GM19467 (cell line): ENCODE data around the gene TRIM54.
"Not testable (repeated sequence)": the region's sequence is repeated elsewhere in the genome, so short reads cannot be mapped to it uniquely, and the experiment has no call there.

Source experiments
- ATAC-seq: cut with Tn5 transposase; IDR thresholded peaks from one replicate; pipeline ENCODE4 v1.9.1; 2021; ENCODE audit warnings: mild to moderate bottlenecking, moderate library complexity; ENCODE audit not compliant: unreplicated experiment

TRIM54 gene

DNA sequence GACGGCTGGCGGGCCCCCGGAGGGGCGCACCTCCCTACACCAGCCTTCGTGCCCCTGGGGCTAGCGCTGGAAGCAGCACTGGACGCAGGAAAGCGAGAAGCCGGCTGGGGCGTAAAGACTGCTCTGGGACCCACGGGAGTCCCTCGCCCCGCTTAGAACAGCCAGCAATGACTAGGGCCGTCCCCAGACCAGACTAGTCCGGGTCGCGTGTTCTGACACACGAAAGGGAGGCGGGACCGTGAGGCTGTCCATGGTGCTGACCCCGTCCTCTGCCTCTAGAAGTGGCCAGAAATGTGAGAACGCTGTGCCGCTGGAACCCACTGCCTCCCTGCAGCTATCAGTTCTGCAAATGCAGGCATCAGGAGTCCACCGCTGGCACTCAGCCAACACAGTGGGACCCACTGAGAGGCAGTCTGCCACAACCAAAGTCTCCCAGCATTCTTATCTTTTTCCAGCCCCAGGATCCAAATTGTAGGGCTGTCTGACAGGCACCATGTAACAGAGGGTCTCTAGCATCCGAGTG lies 26.2 kb downstream of the TRIM54 start, which contains the start of gene UCN:
UCN (minus strand) TSS at position 87 of the 523 bp plus-strand sequence. CDS start 550 bp downstream, outside the sequence.
- no peak for ATAC-seq

DNA sequence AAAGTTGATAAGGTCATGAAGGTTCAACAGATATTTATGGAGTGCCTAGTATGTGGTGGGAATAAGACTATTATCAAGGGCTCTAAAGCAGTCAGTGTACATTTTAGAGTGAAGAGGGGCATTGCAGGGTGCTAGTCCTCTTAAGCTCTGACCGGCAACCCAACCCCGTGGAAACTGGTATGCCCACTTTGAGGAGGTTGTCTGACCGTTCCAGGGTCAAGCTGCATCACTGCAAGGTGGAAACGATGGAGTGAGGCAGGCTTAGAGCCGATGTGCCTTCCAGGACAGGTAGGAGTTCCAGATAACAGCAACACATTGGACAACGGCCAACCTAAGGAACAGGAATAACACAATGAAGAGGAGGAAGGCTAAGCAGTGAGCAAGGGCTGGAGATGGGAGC lies 27.4 kb downstream of the TRIM54 start:
- ATAC-seq, result no peak

DNA sequence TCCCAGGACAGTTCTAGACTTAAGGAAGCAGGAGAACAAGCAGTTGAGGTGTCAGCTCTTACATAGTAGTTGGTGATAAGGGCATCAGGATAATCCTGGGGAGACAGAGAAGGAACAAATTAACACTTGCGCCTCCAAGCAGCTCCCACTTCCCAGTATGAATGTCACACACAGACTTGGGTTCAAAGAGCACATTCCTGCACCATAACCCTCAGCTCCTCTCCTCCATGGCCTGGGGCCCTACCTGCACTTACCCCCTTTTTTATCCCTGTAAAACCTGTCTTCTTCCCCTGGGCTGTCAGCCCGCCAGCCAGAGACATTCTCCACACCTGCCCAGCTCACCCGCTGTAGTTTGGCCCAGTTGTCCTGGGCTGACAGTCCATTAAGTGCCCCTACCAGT lies 29.9 kb downstream of the TRIM54 start:
- ATAC-seq, result no peak

GRCh38 chr2:27313882-27314645 lies 31.8 kb downstream of the TRIM54 start:
- no peak for ATAC-seq

- no peak for ATAC-seq
Measured at GRCh38 chr2:27314709-27315108, 32.5 kb downstream of the TRIM54 start.

DNA sequence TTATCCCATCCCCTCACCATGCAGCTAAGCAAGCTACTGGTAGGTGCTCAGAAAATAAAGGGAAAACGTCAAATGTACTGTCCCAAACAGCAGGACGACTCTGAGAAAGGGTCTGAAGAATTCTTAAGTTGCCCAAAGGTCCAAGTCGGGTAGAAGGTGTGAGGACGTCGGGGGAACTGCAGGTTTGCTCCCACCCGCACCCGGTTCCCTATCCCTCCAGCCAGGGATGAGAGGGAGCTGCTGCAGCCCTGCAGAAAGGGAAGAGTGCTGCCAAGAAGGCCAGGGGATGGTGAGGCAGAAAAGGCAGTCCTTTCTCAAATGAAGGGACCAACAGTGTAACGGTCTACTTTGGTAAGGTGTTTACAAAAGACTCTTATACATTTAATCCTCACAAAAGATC lies 32.9 kb downstream of the TRIM54 start:
- no peak for ATAC-seq

DNA sequence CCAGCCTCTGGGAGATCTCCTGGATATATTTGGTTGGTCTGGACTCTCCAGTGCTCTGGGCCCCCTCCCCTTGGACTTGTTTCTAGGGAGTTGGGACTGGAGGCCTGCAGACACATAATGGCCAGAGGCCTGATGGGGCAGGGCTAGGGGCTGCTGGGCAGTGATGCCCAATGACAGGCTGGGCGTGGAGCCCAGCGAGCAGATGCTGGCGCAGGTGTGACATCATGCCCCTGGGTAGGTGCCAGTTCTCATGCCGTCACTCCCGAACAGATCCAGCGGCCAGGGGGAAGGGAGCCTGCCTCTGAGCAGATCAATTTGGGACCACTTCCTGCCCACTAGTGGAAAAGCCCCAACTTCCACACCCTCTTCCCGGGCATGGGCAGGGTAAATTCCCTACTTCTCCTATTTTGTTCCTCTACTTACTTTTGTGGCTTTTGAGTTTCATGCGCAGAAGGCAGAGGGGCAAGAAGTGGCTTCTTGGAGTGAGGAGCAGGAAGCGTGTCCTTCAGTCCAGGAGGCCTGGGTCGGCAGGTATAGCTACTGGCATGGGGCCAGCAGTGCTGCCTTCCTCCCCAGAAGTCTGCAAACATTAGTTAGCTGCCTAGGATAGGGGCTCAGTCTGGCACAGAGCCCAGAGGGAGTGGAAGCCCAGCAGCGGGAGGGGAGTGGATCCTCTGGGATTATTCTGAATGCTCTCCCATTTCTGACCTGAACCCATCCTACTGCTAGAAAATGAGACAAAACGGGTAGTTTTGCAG lies 34.6 kb downstream of the TRIM54 start:
- no peak for ATAC-seq

DNA sequence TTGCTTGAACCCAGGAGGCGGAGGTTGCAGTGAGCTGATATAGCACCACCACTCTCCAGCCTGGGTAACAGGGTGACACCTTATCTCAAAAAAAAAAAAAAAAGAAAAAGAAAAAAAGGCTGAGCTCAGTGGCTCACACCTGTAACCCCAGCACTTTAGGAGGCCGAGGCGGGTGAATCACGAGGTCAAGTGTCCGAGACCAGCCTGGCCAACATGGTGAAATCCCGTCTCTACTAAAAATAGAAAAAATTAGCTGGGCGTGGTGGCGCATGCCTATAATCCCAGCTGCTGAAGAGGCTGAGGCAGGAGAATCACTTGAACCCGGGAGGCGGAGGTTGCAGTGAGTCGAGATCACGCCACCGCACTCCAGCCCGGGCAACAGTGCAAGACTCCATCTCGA lies 37.6 kb downstream of the TRIM54 start:
- not testable (repeated sequence) for ATAC-seq

- no peak for ATAC-seq
Measured at GRCh38 chr2:27320958-27321543, 38.8 kb downstream of the TRIM54 start.

DNA sequence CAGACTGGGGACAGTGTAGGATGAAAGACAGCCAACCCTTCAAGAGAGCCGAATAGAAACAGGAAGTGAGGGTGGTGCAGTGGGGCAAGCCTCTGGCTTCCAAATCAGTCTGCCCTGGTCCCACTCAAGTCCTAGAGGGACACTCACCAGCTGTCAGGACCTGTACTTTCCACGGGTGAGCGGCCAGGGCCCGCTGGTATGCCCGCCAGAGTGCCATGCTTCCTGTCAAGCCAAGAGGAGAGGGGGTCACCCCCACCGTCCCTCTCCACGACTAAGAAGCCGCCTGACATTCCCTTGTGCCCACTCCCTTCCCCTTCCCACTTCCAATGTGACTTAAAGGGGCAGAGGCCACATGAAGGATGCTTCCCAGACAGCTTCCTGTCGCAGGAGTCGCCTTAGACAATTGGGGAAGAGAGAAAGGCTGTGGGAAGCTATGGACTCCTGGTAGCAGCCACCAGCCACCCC lies 40.1 kb downstream of the TRIM54 start:
- ATAC-seq, result no peak

GRCh38 chr2:27322766-27323595 lies 40.8 kb downstream of the TRIM54 start, which contains the start of gene MPV17:
MPV17 (minus strand) TSS chr2:27323097; CDS start chr2:27322517, 580 bp downstream.
- ATAC-seq, result peak; percentile 86

DNA sequence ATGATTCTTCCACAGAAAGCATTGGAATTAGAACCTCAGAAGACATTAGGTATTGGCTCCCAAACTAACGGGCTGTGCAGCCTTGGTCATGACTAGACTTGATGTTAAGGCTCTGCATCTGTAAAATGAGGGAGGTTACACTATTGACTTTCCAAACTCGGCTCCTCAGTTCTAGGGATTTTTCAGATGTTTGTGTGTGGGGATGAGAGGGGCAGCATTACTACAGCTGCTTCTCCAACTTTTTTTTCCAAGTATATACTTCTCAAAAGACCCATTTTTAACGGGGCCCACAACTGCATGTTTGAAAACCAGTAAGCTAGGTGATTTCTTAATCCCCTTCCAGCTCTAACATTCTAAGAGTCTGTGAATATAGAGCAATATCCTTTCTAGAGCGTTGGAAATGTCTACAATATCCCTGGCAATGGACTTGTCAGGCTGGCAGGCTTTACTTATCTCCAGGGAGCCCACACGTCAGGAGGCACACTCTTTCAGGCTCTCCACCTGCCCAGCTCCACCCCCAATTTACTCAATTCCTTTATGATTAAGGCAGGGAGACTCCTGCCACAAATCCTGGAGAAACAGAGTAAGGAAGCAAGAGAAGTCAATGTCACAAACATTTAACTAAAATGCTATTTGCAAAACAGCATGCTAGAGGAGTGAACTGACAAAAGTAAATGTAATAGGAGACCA lies 41.5 kb downstream of the TRIM54 start:
- no peak for ATAC-seq

DNA sequence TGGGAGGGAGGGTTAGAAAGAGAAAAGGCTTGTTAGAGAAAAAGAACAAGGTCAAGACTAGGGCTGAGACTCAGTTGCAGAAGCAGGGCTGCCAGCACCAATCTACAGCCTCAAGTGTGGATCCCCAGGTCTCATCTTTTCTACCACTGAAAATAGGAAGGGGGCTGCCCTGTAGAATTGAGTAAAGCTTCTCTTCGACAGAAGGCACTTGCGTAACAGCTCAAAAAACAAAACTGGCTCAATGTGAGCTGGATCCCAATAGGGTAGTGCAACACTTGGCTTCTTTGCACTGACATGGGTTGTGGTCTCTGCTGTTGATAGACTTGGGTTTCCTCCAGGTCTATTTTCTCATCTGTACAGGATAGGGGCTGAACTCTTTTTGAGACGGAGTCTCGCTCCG lies 42.5 kb downstream of the TRIM54 start:
- no peak for ATAC-seq

- ATAC-seq, result no peak
Measured at GRCh38 chr2:27335311-27335710, 53.1 kb downstream of the TRIM54 start.

- no peak for ATAC-seq
Measured at GRCh38 chr2:27336173-27336572, 53.9 kb downstream of the TRIM54 start.

- no peak for ATAC-seq
Measured at GRCh38 chr2:27347641-27348040, 65.4 kb downstream of the TRIM54 start.

DNA sequence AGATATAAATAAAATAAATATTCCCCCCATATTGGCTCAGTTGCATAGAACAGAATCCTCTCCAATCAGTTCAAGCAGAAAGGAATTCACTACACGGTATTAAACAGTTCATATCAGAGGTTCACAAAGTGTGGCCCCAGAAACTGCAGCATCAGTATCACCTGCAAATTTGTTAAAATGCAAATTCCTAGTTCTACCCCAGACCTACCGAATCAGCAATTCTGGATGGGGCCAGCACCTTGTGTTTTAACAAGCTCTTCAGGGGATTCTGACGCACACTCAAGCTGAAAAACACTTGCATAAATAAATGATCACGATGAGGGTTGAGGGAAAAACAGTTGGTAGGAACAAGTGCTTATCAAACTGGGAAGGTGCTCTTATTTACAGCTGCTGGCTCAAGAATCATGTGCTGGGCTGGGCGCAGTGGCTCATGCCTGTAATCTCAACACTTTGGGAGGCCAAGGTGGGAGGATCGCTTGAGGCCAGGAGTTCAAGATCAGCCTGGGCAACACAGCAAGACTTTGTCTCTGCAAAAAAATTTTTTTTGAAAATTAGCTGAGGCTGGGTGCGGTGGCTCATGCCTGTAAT lies 68.0 kb downstream of the TRIM54 start:
- ATAC-seq, result no peak

DNA sequence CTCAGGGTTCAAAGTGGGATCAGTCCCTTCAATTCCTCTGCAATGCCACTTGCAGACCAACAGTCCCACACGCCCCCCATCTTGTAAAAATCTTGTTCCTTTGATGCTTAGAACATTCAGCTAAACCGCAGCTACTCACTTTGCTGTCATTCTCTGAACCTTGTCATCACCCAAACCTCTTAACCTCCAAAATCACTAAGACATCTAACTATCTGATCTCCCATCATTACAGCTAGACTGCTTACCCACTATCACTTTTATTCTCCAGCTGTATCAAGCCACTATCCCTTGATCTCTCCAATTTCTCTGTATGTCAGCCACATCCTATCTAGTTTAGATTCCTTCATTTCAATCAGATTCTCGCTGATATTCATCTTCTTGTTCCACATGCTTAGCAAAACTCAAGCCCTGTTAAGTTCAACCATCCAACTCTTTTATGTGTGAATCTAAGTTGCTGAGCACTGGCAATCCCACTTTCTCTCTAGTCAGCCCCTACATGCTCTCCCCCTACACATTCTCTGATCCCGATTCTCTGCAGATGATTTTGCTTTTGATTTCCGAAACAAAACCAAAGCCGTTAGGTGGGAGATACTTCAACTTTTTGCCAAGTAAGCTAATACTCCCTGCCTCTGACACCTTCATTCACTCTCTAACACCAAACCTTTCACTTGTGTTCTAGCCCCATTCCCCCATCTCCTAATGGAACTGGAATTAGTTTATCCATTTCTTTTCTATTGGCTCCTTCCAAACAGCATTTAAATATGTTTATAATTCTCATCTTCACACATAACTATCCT lies 69.8 kb downstream of the TRIM54 start:
- ATAC-seq, result no peak

DNA sequence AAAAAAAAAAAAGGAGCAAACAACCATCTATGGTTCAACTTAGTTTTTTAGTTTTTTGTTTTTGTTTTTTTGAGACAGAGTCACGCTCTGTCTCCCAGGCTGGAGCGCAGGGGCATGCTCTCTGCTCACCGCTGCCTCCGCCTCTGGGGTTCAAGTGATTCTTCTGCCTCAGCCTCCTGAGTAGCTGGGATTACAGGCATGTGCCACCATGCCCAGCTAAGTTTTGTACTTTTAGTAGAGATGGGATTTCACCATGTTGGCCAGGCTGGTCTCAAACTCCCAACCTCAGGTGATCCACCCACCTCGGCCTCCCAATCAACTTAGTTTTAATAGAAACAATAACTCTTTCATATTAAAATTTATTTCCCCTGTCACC lies 71.1 kb downstream of the TRIM54 start:
- not testable (repeated sequence) for ATAC-seq
